IPS-18c (cell line): ENCODE measurements around the gene UBE2I.

Experiments used
- H3K4me3 ChIP-seq: 2 replicates; pipeline ENCODE4 v1.7.0; 2013; ENCODE audit warnings: low read depth, mild to moderate bottlenecking, low read length, moderate library complexity; ENCODE audit not compliant: insufficient read depth
- H3K9me3 ChIP-seq: one replicate; pipeline ENCODE4 v1.6.1; 2013; ENCODE audit warnings: mild to moderate bottlenecking, low read length, moderate library complexity; ENCODE audit not compliant: control insufficient read depth, insufficient read depth

The UBE2I gene

GRCh38 chr16:1374418-1375297 is 65.2 kb downstream of the UBE2I start:
- Histone ChIP-seq H3K4me3 (no peak overlapping the region), H3K9me3 (no peaks in the 10 kb centered on the region)

- H3K4me3 ChIP-seq = no peak overlapping the region
Observed at GRCh38 chr16:1375298-1375640, 65.8 kb downstream of the UBE2I start.

GRCh38 chr16:1375741-1376410 is 66.4 kb downstream of the UBE2I start:
- H3K4me3 ChIP-seq = no peak overlapping the region
- no peaks in the 10 kb centered on the region for H3K9me3 ChIP-seq

More at GRCh38 chr16:1375298-1375640, 65.8 kb downstream of the UBE2I start:
- no peaks in the 10 kb centered on the region for H3K9me3 ChIP-seq
